ENCODE results near the gene OR10P1.
"Not testable (repeated sequence)": the region's sequence is repeated elsewhere in the genome, so short reads cannot be mapped to it uniquely, and the experiment has no call there.

OR10P1 gene

DNA sequence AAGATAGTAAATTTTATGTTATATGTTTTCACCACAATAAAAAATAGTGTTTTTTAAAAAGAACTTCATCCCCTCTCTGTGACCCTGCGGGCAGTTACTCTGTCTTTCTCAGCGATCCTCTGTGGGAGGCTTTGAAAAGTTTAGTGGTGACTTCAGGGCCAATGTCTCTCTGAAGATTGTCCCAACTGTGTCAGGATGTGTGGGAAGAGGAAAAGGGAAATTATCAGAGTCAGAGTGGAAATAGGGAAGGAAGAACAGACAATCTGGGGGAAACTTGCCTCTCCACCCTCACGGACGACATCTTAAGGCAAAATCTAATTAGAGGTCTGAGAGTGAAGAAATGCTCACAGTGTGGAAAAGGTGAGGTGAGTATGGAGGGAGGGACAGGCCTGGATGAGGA lies 3.5 kb upstream of the OR10P1 start:
- no peak overlapping the region for H3K27ac ChIP-seq (ENCODE audit: low read depth, low read length)
- H3K4me3 ChIP-seq (ENCODE audit: low read length): no peak overlapping the region
- no peaks in the 10 kb centered on the region for H3K36me3 ChIP-seq (ENCODE audit: control insufficient read depth, insufficient read depth, low read length)
- H3K27me3 ChIP-seq (ENCODE audit: control insufficient read depth, insufficient read depth, low read length): no peaks in the 10 kb centered on the region
- no peaks in the 10 kb centered on the region for H3K4me1 ChIP-seq (ENCODE audit: control insufficient read depth, insufficient read depth, low read length)
- H3K9ac ChIP-seq (ENCODE audit: low read length): no peak overlapping the region

DNA sequence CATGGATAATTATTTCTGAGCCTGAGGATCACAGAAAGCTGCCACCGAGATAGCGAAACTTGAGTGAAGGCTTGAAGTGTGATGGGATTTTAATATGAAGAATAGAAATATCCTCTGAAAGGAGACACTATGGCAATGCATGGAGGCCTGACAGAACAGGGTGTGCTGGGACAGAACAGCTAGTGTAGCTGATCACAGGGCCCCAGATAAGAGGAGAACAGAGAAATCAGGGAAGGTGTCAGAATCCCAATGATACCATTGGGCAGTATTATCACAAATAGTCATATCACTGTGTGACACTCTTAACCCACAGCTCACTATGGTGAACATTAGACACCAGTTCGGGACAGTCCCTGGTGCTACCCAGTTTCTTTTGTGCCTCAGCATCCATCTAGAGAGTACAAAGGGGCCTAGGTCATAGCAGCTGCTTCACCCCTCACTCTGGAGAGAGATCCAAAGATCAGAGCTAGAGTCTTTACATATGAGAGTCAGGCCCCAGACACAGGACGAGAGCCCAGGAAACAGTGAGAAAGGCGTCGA lies 506 bp upstream of the OR10P1 start:
- Histone ChIP-seq H3K4me1 (ENCODE audit: control insufficient read depth, insufficient read depth, low read length) (no peaks in the 10 kb centered on the region), H3K36me3 (ENCODE audit: control insufficient read depth, insufficient read depth, low read length) (no peaks in the 10 kb centered on the region), H3K9ac (ENCODE audit: low read length) (no peak overlapping the region), H3K27ac (ENCODE audit: low read depth, low read length) (no peak overlapping the region), H3K27me3 (ENCODE audit: control insufficient read depth, insufficient read depth, low read length) (no peaks in the 10 kb centered on the region), H3K4me3 (ENCODE audit: low read length) (no peak overlapping the region)

DNA sequence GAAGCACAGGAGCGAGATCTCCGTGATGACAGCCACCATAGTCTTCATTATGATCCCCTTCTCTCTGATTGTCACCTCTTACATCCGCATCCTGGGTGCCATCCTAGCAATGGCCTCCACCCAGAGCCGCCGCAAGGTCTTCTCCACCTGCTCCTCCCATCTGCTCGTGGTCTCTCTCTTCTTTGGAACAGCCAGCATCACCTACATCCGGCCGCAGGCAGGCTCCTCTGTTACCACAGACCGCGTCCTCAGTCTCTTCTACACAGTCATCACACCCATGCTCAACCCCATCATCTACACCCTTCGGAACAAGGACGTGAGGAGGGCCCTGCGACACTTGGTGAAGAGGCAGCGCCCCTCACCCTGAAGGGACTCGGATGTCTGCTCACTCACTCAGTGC lies 775 bp downstream of the OR10P1 start:
- Histone ChIP-seq H3K4me1 (ENCODE audit: control insufficient read depth, insufficient read depth, low read length) (no peaks in the 10 kb centered on the region), H3K27ac (ENCODE audit: low read depth, low read length) (no peak overlapping the region), H3K4me3 (ENCODE audit: low read length) (no peak overlapping the region), H3K27me3 (ENCODE audit: control insufficient read depth, insufficient read depth, low read length) (no peaks in the 10 kb centered on the region), H3K9ac (ENCODE audit: low read length) (no peak overlapping the region), H3K36me3 (ENCODE audit: control insufficient read depth, insufficient read depth, low read length) (no peaks in the 10 kb centered on the region)

DNA sequence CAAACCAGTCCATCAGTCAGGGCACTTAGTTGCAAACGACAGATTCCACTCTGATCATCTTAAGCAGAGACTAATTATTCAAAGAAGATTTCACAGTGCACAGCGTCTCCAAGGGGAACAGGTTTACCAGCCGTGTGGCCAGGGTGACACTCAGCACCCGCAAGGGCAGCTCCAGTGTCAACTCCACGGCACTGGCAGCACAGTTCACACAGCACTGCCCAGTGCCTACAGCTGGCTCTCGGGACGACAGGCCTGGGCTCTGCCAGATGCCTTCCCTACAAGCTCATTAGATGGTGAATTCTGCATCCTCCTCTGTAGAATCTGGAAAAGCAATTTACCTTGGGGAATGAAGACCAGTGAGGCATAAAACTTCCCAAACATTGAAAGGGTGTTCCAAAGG lies 4.9 kb downstream of the OR10P1 start:
- Histone ChIP-seq H3K27me3 (ENCODE audit: control insufficient read depth, insufficient read depth, low read length) (no peaks in the 10 kb centered on the region), H3K4me1 (ENCODE audit: control insufficient read depth, insufficient read depth, low read length) (peaks cover 3% of the 10 kb centered on the region), H3K36me3 (ENCODE audit: control insufficient read depth, insufficient read depth, low read length) (no peaks in the 10 kb centered on the region), H3K27ac (ENCODE audit: low read depth, low read length) (no peak overlapping the region), H3K4me3 (ENCODE audit: low read length) (no peak overlapping the region), H3K9ac (ENCODE audit: low read length) (no peak overlapping the region)

DNA sequence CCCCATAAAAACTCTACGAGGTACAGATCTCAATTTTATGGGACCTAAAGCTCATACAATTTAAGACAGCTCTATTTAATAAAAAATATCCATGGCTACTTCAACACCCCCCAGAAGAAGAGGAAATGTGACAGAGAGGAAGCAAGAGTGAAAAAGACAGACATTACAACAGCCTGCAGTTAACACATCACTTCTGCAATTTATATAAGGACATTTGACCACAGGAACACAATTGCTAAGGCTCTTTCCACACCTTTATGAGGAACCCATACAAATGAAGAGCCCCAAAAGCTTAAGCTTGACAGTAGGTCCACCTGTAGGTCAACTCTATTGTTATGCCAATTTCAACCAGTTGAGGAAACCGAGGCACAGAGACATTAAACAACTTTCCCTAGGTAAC lies 5.6 kb downstream of the OR10P1 start:
- H3K9ac ChIP-seq (ENCODE audit: low read length): no peak overlapping the region
- no peaks in the 10 kb centered on the region for H3K27me3 ChIP-seq (ENCODE audit: control insufficient read depth, insufficient read depth, low read length)
- H3K27ac ChIP-seq (ENCODE audit: low read depth, low read length): no peak overlapping the region
- peaks cover 3% of the 10 kb centered on the region for H3K4me1 ChIP-seq (ENCODE audit: control insufficient read depth, insufficient read depth, low read length)
- no peaks in the 10 kb centered on the region for H3K36me3 ChIP-seq (ENCODE audit: control insufficient read depth, insufficient read depth, low read length)
- H3K4me3 ChIP-seq (ENCODE audit: low read length): no peak overlapping the region

DNA sequence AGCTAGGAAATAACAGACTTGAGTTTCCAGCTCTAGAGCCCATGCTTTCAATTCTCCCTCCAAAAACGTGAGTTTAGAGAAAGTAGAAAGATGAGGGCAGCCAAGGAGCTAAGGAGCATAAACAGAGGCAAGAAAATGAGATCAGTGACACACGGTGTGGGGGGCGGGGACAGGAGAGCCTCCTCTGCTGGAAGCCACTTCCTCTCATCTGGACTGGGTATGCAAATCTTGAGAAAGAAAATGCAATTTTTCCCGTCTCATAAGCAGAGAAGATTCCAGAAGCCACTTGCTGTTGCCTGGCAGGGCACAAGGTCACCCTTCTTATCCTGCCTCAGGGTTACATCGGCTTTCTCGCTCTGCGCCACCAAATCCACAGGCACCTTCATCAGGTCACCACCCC lies 6.0 kb downstream of the OR10P1 start:
- Histone ChIP-seq H3K9ac (ENCODE audit: low read length) (no peak overlapping the region), H3K27ac (ENCODE audit: low read depth, low read length) (no peak overlapping the region), H3K4me1 (ENCODE audit: control insufficient read depth, insufficient read depth, low read length) (peaks cover 3% of the 10 kb centered on the region), H3K36me3 (ENCODE audit: control insufficient read depth, insufficient read depth, low read length) (no peaks in the 10 kb centered on the region), H3K4me3 (ENCODE audit: low read length) (no peak overlapping the region), H3K27me3 (ENCODE audit: control insufficient read depth, insufficient read depth, low read length) (no peaks in the 10 kb centered on the region)

DNA sequence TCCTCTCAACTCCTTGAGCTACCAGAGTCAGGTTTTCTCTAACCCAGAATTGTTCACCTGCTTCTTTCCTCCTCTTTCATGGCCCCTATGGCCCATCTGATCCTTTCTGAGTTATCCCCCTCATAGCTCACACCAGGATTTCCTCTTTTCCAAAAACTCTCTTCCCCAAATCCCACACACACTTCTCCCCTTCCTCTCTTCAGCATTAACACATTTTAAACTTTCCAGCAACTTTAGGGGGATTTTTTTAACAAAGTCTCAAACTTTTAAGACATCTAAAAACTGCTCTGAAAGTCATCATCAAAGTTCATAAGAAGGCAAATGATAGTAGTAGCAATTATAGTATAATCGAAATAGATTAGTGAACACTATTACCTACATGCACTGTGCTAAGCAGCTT lies 7.9 kb downstream of the OR10P1 start:
- H3K4me1 ChIP-seq (ENCODE audit: control insufficient read depth, insufficient read depth, low read length): peaks cover 3% of the 10 kb centered on the region

DNA sequence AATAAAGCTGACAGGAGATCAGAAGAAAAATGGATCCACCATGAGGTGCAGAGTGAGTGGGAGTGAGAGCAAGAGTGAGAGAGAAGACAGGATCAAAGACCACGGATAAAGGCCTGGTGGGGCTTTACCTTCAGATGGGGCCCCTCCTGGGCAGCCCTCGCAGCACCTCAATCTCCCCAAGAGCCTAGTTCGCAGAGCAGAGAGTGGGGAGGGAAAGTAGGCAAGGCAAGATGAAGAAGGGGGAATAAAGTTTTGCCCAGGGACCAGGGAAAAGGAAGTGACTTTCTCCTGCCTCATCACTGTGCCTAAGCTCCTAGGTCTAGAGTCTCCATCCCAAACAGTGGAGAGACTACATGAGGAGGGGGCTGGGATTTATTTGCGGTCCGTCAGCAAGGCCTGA lies 10.3 kb downstream of the OR10P1 start:
- Histone ChIP-seq H3K4me1 (ENCODE audit: control insufficient read depth, insufficient read depth, low read length) (peaks cover 3% of the 10 kb centered on the region), H3K36me3 (ENCODE audit: control insufficient read depth, insufficient read depth, low read length) (no peaks in the 10 kb centered on the region), H3K9ac (ENCODE audit: low read length) (no peak overlapping the region), H3K27me3 (ENCODE audit: control insufficient read depth, insufficient read depth, low read length) (no peaks in the 10 kb centered on the region), H3K4me3 (ENCODE audit: low read length) (no peak overlapping the region), H3K27ac (ENCODE audit: low read depth, low read length) (peak overlapping the region; percentile 75)

More for the DNA sequence above, 7.9 kb downstream of the OR10P1 start:
- H3K9ac ChIP-seq (ENCODE audit: low read length): no peak overlapping the region
- H3K36me3 ChIP-seq (ENCODE audit: control insufficient read depth, insufficient read depth, low read length): no peaks in the 10 kb centered on the region
- no peaks in the 10 kb centered on the region for H3K27me3 ChIP-seq (ENCODE audit: control insufficient read depth, insufficient read depth, low read length)
- H3K4me3 ChIP-seq (ENCODE audit: low read length): no peak overlapping the region
- H3K27ac ChIP-seq (ENCODE audit: low read depth, low read length): no peak overlapping the region

DNA sequence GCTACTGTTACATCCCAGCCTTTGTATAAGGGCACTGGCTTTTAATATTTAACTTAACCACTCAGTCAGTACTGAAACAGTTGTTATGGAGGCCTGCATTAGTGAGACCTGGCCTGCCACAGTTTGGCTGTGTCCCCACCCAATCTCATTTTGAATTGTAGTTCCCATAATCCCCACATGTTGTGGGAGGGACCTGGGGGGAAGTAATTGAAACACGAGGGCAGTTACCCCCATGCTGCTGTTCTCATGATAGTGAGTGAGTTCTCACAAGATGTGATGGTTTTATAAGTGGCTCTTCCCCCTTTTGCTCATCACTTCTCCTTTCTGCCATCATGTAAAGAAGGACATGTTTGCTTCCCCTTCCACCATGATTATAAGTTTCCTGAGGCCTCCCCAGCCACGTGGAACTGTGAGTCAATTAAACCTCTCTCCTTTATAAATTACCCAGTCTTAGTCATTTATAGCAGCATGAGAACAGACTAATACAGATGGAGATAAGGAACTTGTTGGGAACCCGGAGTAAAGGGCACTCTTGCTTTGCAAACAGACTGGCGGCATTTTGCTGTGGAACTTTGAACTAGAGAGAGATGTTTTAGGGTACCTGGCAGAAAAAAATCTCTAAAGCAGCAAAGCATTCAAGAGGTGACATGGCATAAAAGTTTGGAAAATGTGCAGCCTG lies 14.1 kb downstream of the OR10P1 start:
- H3K27me3 ChIP-seq (ENCODE audit: control insufficient read depth, insufficient read depth, low read length); H3K9ac ChIP-seq (ENCODE audit: low read length); H3K36me3 ChIP-seq (ENCODE audit: control insufficient read depth, insufficient read depth, low read length); H3K4me3 ChIP-seq (ENCODE audit: low read length); H3K27ac ChIP-seq (ENCODE audit: low read depth, low read length); H3K4me1 ChIP-seq (ENCODE audit: control insufficient read depth, insufficient read depth, low read length): not testable (repeated sequence)

DNA sequence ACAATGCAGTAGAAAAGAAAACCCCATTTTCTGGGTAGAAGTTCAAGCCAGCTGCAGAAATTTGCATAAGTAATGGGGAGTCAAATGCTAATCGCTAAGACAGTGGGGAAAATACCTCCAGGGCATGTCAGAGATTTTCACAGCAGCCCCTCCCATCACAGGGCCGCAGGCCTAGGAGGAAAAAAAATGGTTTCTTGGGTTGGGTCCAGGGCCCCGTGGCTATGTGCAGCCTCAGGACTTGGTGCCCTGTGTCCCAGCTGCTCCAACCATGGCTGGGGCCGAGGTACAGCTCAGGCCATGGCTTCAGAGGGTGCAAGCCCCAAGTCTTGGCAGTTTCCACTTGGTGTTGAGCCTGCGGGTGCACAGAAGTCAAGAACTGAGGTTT lies 14.6 kb downstream of the OR10P1 start:
- H3K9ac ChIP-seq (ENCODE audit: low read length): no peak overlapping the region
- peaks cover 3% of the 10 kb centered on the region for H3K4me1 ChIP-seq (ENCODE audit: control insufficient read depth, insufficient read depth, low read length)
- H3K27ac ChIP-seq (ENCODE audit: low read depth, low read length): no peak overlapping the region
- H3K4me3 ChIP-seq (ENCODE audit: low read length): no peak overlapping the region
- H3K36me3 ChIP-seq (ENCODE audit: control insufficient read depth, insufficient read depth, low read length): no peaks in the 10 kb centered on the region
- H3K27me3 ChIP-seq (ENCODE audit: control insufficient read depth, insufficient read depth, low read length): no peaks in the 10 kb centered on the region

DNA sequence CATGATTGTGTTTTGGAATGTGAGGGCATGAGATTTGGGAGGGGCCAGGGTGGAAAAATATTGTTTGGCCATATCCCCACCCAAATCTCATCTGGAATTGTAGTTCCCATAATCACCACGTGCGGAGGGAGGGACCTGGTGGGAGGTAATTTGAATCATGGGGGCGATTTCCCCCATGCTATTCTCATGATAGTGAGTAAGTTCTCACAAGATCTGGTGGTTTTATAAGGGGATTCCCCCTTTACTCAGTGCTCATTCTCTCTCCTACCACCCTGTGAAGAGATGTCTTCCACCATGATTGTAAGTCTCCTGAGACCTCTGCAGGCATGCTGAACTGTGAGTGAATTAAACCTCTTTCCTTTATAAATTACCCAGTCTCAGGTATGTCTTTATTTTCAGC lies 15.7 kb downstream of the OR10P1 start:
- Histone ChIP-seq H3K27ac (ENCODE audit: low read depth, low read length) (no peak overlapping the region), H3K27me3 (ENCODE audit: control insufficient read depth, insufficient read depth, low read length) (no peaks in the 10 kb centered on the region), H3K36me3 (ENCODE audit: control insufficient read depth, insufficient read depth, low read length) (no peaks in the 10 kb centered on the region), H3K4me3 (ENCODE audit: low read length) (no peak overlapping the region), H3K9ac (ENCODE audit: low read length) (no peak overlapping the region), H3K4me1 (ENCODE audit: control insufficient read depth, insufficient read depth, low read length) (no peaks in the 10 kb centered on the region)

DNA sequence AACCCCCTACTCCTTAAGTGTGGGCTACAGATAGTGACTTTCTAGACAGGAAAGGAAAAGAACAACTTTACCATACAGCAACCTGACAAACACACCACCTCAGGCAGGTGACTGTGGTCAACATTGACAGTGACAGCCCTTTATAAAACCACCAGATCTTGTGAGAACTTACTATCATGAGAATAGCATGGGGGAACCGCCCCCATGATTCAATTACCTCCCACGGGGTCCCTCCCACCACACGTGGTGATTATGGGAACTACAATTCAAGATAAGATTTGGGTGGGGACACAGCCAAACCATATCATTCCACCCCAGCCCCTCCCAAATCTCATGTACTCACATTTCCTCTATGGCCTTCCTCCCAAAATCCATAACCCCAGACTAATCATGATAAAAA lies 16.3 kb downstream of the OR10P1 start:
- Histone ChIP-seq H3K4me1 (ENCODE audit: control insufficient read depth, insufficient read depth, low read length) (no peaks in the 10 kb centered on the region), H3K4me3 (ENCODE audit: low read length) (no peak overlapping the region), H3K27me3 (ENCODE audit: control insufficient read depth, insufficient read depth, low read length) (no peaks in the 10 kb centered on the region), H3K9ac (ENCODE audit: low read length) (no peak overlapping the region), H3K36me3 (ENCODE audit: control insufficient read depth, insufficient read depth, low read length) (no peaks in the 10 kb centered on the region), H3K27ac (ENCODE audit: low read depth, low read length) (no peak overlapping the region)

DNA sequence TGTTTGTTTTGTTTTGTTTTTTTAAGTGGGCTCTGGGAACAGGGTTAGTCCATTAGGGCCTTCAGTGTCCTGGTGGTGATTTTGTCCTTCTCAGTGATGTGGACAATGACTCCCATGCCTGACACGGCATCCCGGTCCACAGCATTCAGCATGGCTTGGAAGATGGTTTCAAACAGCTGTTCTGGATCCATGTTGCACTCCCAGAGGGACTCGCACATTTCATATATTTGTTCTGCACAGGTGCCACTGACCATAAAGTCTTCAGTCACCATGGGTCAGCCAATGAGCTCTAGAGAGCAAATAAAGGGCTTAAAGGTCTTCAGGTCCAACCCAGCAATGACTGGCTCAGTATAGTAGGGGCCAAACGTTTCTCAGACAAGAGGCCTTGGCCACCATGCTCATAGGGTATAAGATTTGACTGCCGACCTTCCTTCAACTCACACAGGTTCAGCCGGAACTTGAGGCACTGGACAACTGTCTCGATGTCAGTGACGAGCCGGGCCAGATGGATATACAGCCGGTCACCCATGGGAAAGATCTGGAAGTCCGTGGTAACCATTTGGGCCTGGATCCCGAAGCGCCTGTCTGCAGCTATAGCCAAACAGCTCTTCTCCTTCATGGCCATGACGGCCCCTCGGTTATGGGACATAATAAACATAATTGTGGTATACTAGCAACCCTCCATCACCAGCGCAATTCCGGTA lies 18.0 kb downstream of the OR10P1 start:
- no peak overlapping the region for H3K9ac ChIP-seq (ENCODE audit: low read length)
- H3K36me3 ChIP-seq (ENCODE audit: control insufficient read depth, insufficient read depth, low read length): no peaks in the 10 kb centered on the region
- H3K4me1 ChIP-seq (ENCODE audit: control insufficient read depth, insufficient read depth, low read length): peaks cover 7% of the 10 kb centered on the region
- H3K27ac ChIP-seq (ENCODE audit: low read depth, low read length): no peak overlapping the region
- H3K27me3 ChIP-seq (ENCODE audit: control insufficient read depth, insufficient read depth, low read length): no peaks in the 10 kb centered on the region
- no peak overlapping the region for H3K4me3 ChIP-seq (ENCODE audit: low read length)

Data from rectal smooth muscle tissue (tissue), 1 donor.